22Rv1 (cell line): Measurements from ENCODE around the gene ANKLE2.
A peak's percentile ranks its signal among the peaks of the same experiment; 100 is the strongest.
"Not testable (repeated sequence)": the region's sequence is repeated elsewhere in the genome, so short reads cannot be mapped to it uniquely, and the experiment has no call there.

ENCODE experiments used
- H3K27ac ChIP-seq: fragments of 450-650 bp; 2 replicates; pipeline ENCODE4 v1.5.1; 2017
- CTCF ChIP-seq: fragments of 450-650 bp; IDR thresholded peaks from 2 replicates; pipeline ENCODE4 v1.5.1; 2017; ENCODE audit warnings: mild to moderate bottlenecking
- ZFX ChIP-seq: fragments of 450-650 bp; IDR thresholded peaks from 2 replicates; pipeline ENCODE4 v1.6.1; 2017; ENCODE audit warnings: antibody characterized with exemption, borderline replicate concordance

The ANKLE2 gene

GRCh38 chr12:132754160-132754932 is 7.3 kb downstream of the ANKLE2 start:
- TF ChIP-seq ZFX (no peak), CTCF (peak; percentile 17; the same call in 1 of the 2 replicates)
- H3K27ac ChIP-seq: no peak overlapping the region

GRCh38 chr12:132753670-132754069 is 8.0 kb downstream of the ANKLE2 start:
- not testable (repeated sequence) for H3K27ac ChIP-seq

GRCh38 chr12:132748319-132748718 is 13.3 kb downstream of the ANKLE2 start:
- H3K27ac ChIP-seq: no peak overlapping the region
- TF ChIP-seq ZFX (no peak), CTCF (no peak)

- H3K27ac ChIP-seq: no peak overlapping the region
Measured at GRCh38 chr12:132747896-132748295, 13.7 kb downstream of the ANKLE2 start.

GRCh38 chr12:132747395-132747794 is 14.2 kb downstream of the ANKLE2 start:
- no peak for TF ChIP-seq ZFX
- TF ChIP-seq CTCF: no peak
- H3K27ac ChIP-seq: no peak overlapping the region

More at GRCh38 chr12:132747896-132748295, 13.7 kb downstream of the ANKLE2 start:
- TF ChIP-seq CTCF: no peak
- TF ChIP-seq ZFX: no peak

GRCh38 chr12:132746613-132747012 is 15.0 kb downstream of the ANKLE2 start:
- H3K27ac ChIP-seq: no peak overlapping the region
- TF ChIP-seq CTCF (no peak), ZFX (no peak)

GRCh38 chr12:132743831-132744230 is 17.8 kb downstream of the ANKLE2 start:
- no peak overlapping the region for H3K27ac ChIP-seq
- TF ChIP-seq CTCF (no peak), ZFX (no peak)

- H3K27ac ChIP-seq: no peak overlapping the region
- TF ChIP-seq ZFX: no peak
- no peak for TF ChIP-seq CTCF
Measured at GRCh38 chr12:132741620-132742019, 20.0 kb downstream of the ANKLE2 start.
